PC-9 (cell line): ENCODE results near the gene IL31RA.

ENCODE experiments used
- EZH2 ChIP-seq: fragments of 200-600 bp; sonication (generic); IDR thresholded peaks from 2 replicates; pipeline ENCODE4 v1.8.0; 2017; ENCODE audit warnings: antibody characterized with exemption, low read depth
- TF ChIP-seq, protein P1 (sequence below): fragments of 200-600 bp; sonication (generic); conservative IDR thresholded peaks from 2 replicates; pipeline ENCODE4 v1.6.1; 2017; ENCODE audit warnings: mixed run types, antibody characterized with exemption, mild to moderate bottlenecking, moderate library complexity

DNA sequence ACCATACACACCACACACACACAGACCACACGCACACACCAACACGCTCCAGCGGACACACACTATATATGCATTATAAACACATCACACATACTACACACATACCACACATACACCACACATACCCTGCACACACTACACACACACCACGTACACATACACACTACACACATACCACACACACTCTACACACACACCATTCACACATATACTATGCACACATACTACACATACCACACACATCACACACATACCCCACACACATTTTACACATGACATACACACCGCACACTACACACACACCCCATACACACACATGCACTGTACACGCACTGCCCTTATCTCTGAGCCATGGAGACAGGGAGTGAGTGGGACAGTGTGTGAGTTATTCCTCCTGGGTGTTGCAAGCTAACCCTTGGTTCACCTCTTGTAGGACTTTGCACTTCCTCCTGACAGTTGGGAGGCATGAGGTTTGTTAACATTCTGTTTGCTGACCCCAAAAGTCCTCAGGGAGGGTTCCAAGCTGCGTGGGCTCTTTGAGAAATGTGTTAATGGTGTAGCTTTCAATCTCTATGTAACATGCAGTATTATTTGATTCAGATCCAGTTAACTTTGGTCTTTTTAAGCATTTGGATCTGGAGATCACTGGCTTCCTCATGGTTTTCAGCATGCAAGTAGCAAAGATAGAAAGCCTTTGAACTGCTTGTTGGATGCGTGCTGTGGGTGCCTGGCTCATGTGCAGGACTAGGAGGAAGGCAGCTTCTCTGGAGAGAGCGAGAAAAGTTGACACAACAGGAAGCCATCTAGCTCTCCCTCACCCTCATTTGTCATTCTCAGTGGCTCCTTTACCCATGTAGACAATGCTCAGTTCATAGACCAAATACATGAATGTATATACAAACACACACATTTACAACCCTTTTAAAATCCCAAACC, 13.7 kb downstream of the IL31RA start:
- TF ChIP-seq, protein P1, sequence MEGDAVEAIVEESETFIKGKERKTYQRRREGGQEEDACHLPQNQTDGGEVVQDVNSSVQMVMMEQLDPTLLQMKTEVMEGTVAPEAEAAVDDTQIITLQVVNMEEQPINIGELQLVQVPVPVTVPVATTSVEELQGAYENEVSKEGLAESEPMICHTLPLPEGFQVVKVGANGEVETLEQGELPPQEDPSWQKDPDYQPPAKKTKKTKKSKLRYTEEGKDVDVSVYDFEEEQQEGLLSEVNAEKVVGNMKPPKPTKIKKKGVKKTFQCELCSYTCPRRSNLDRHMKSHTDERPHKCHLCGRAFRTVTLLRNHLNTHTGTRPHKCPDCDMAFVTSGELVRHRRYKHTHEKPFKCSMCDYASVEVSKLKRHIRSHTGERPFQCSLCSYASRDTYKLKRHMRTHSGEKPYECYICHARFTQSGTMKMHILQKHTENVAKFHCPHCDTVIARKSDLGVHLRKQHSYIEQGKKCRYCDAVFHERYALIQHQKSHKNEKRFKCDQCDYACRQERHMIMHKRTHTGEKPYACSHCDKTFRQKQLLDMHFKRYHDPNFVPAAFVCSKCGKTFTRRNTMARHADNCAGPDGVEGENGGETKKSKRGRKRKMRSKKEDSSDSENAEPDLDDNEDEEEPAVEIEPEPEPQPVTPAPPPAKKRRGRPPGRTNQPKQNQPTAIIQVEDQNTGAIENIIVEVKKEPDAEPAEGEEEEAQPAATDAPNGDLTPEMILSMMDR, result no peak
- no peak for TF ChIP-seq EZH2
